ENCODE measurements around the gene PTK7.

Gene PTK7

DNA sequence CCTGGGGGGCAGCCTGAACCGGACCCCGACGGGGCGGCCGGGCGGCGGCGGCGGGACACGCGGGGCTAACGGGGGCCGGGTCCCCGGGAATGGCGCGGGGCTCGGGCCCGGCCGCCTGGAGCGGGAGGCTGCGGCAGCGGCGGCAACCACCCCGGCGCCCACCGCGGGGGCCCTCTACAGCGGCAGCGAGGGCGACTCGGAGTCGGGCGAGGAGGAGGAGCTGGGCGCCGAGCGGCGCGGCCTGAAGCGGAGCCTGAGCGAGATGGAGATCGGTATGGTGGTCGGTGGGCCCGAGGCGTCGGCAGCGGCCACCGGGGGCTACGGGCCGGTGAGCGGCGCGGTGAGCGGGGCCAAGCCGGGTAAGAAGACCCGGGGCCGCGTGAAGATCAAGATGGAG, 95.6 kb downstream of the PTK7 start:
- no peaks in the 10 kb centered on the region for H3K27me3 ChIP-seq (replicated peaks in 2 of 5; ENCODE audit: control insufficient read depth in 4 of 5, insufficient read depth in 5 of 5, low read length in 4 of 5)
- ChIA-PET POLR2A (interaction anchor here (0.5 to 1.2 kb wide), 2 partner anchors 10 to 427 kb away, joined by 3 read pairs; partner anchors contain the start of gene CUL9), CTCF (interaction anchor here (1.0 to 2.1 kb wide), 4 partner anchors 10 to 57 kb away, joined by 3 to 8 read pairs (median 4); partner anchors contain the start of genes CUL9 and DNPH1)
- H3K9me3 ChIP-seq (ENCODE audit: control extremely low read depth in 1 of 5, control insufficient read depth in 4 of 5, insufficient read depth in 2 of 5, low read depth in 1 of 5, low read length in 4 of 5): no peaks in the 10 kb centered on the region
- DNase-seq: peak in 2 of 3 donors; percentile 35 to 46
- WGBS (ENCODE audit: insufficient coverage): 0% methylated on average over 48 of the region's 57 CpGs
- H3K4me3 ChIP-seq (ENCODE audit: control insufficient read depth in 1 of 7, extremely low read depth in 1 of 7, insufficient read depth in 4 of 7, low read depth in 2 of 7, low read length in 6 of 7): peak overlapping the region; percentile 59 to 90 (median 83)
- H3K36me3 ChIP-seq (ENCODE audit: control insufficient read depth in 4 of 4, insufficient read depth in 4 of 4, low read length in 3 of 4): peaks cover 2 to 21% (median 9%) of the 10 kb centered on the region in 4 experiments
- H3K27ac ChIP-seq (ENCODE audit: insufficient read depth in 1 of 2, low read depth in 1 of 2, low read length in 2 of 2, poor library complexity in 1 of 2, severe bottlenecking in 2 of 2): peak overlapping the region; percentile 46 to 87
- H3K4me1 ChIP-seq (ENCODE audit: control extremely low read depth in 1 of 4, control insufficient read depth in 4 of 4, insufficient read depth in 4 of 4, low read length in 3 of 4): peaks cover 17 to 46% (median 40%) of the 10 kb centered on the region in 4 experiments

GRCh38 chr6:43172104-43173007, 96.2 kb downstream of the PTK7 start:
- ChIA-PET CTCF (interaction anchor here (0.6 to 2.1 kb wide), 8 partner anchors 9 to 75 kb away, joined by 3 to 8 read pairs (median 4); partner anchors contain the start of genes CUL9 and DNPH1), POLR2A (interaction anchor here (1.2 kb wide), 1 partner anchor 10 kb away, joined by 3 read pairs; the partner anchor contains the start of gene CUL9)
- H3K36me3 ChIP-seq (ENCODE audit: control insufficient read depth in 4 of 4, insufficient read depth in 4 of 4, low read length in 3 of 4): peaks cover 2 to 24% (median 10%) of the 10 kb centered on the region in 4 experiments
- peaks cover 17 to 46% (median 40%) of the 10 kb centered on the region in 4 experiments for H3K4me1 ChIP-seq (ENCODE audit: control extremely low read depth in 1 of 4, control insufficient read depth in 4 of 4, insufficient read depth in 4 of 4, low read length in 3 of 4)
- peak overlapping the region; percentile 59 to 90 (median 83) for H3K4me3 ChIP-seq (ENCODE audit: control insufficient read depth in 1 of 7, extremely low read depth in 1 of 7, insufficient read depth in 4 of 7, low read depth in 2 of 7, low read length in 6 of 7)
- DNase-seq: peak in 2 of 3 donors; percentile 18 to 29
- H3K27me3 ChIP-seq (replicated peaks in 2 of 5; ENCODE audit: control insufficient read depth in 4 of 5, insufficient read depth in 5 of 5, low read length in 4 of 5): no peaks in the 10 kb centered on the region
- no peaks in the 10 kb centered on the region for H3K9me3 ChIP-seq (ENCODE audit: control extremely low read depth in 1 of 5, control insufficient read depth in 4 of 5, insufficient read depth in 2 of 5, low read depth in 1 of 5, low read length in 4 of 5)
- H3K27ac ChIP-seq (ENCODE audit: insufficient read depth in 1 of 2, low read depth in 1 of 2, low read length in 2 of 2, poor library complexity in 1 of 2, severe bottlenecking in 2 of 2): peak overlapping the region; percentile 46 to 87
- WGBS (ENCODE audit: insufficient coverage): 2% methylated on average over 36 of the region's 46 CpGs

DNA sequence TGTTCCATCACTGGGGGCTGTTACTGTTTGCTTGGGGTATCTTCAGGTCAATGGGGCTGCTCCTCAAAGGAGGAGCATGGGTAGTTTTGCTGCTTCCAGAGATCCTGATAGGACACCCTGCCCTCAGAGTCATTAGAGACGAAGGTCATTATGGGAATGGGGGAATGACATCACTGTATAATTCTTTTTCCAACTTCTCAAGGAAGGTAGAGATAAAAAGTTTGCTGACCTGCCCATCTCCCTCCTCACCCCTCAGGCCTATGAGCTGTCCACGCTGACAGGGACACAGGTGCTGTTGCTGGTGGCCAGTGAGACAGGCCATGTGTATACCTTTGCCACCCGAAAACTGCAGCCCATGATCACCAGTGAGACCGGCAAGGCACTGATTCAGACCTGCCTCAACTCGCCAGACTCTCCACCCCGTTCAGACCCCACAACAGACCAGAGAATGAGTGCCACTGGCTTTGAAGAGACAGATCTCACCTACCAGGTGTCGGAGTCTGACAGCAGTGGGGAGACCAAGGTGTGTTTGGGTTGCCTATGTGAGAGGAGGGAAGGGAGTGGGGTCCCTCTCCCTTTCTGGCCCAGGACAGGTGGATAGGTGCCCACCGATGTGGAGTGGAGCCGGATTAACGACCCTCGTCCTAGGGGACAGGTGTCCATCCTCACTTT, 97.6 kb downstream of the PTK7 start:
- DNase-seq: no peak
- POLR2A ChIA-PET: interaction anchor here (0.6 kb wide), 1 partner anchor 21 kb away, joined by 3 read pairs; no protein-coding TSS in a partner anchor
- WGBS (ENCODE audit: insufficient coverage): 67% methylated on average over 4 of the region's 11 CpGs

GRCh38 chr6:43174263-43175112, 98.4 kb downstream of the PTK7 start:
- POLR2A ChIA-PET: interaction anchor here (0.6 to 1.1 kb wide), 4 partner anchors 20 to 295 kb away, joined by 3 to 6 read pairs (median 3); partner anchors contain the start of genes ABCC10 and RPL7L1
- Histone ChIP-seq H3K27me3 (replicated peaks in 2 of 5; ENCODE audit: control insufficient read depth in 4 of 5, insufficient read depth in 5 of 5, low read length in 4 of 5) (no peaks in the 10 kb centered on the region), H3K27ac (ENCODE audit: insufficient read depth in 1 of 2, low read depth in 1 of 2, low read length in 2 of 2, poor library complexity in 1 of 2, severe bottlenecking in 2 of 2) (peak overlapping the region; percentile 52 to 85), H3K9me3 (ENCODE audit: control extremely low read depth in 1 of 5, control insufficient read depth in 4 of 5, insufficient read depth in 2 of 5, low read depth in 1 of 5, low read length in 4 of 5) (no peaks in the 10 kb centered on the region), H3K4me1 (ENCODE audit: control extremely low read depth in 1 of 4, control insufficient read depth in 4 of 4, insufficient read depth in 4 of 4, low read length in 3 of 4) (peaks cover 17 to 46% (median 40%) of the 10 kb centered on the region in 4 experiments), H3K36me3 (ENCODE audit: control insufficient read depth in 4 of 4, insufficient read depth in 4 of 4, low read length in 3 of 4) (peaks cover 7 to 42% (median 25%) of the 10 kb centered on the region in 4 experiments), H3K4me3 (ENCODE audit: control insufficient read depth in 1 of 7, extremely low read depth in 1 of 7, insufficient read depth in 4 of 7, low read depth in 2 of 7, low read length in 6 of 7) (peak overlapping the region in 5 of 7 experiments; percentile 38 to 90 (median 61))
- WGBS (ENCODE audit: insufficient coverage): 5% methylated on average over 19 of the region's 32 CpGs
- peak; percentile 98 to 99 (median 98) for DNase-seq
- CTCF ChIA-PET: interaction anchor here (0.8 to 1.8 kb wide), 5 partner anchors 8 to 245 kb away, joined by 3 to 6 read pairs (median 4); partner anchors contain the start of genes CNPY3 and CUL9

More for the DNA sequence above, 97.6 kb downstream of the PTK7 start:
- Histone ChIP-seq H3K4me1 (ENCODE audit: control extremely low read depth in 1 of 4, control insufficient read depth in 4 of 4, insufficient read depth in 4 of 4, low read length in 3 of 4) (peaks cover 17 to 46% (median 40%) of the 10 kb centered on the region in 4 experiments), H3K4me3 (ENCODE audit: control insufficient read depth in 1 of 7, extremely low read depth in 1 of 7, insufficient read depth in 4 of 7, low read depth in 2 of 7, low read length in 6 of 7) (peak overlapping the region in 5 of 7 experiments; percentile 19 to 90 (median 82)), H3K9me3 (ENCODE audit: control extremely low read depth in 1 of 5, control insufficient read depth in 4 of 5, insufficient read depth in 2 of 5, low read depth in 1 of 5, low read length in 4 of 5) (no peaks in the 10 kb centered on the region), H3K36me3 (ENCODE audit: control insufficient read depth in 4 of 4, insufficient read depth in 4 of 4, low read length in 3 of 4) (peaks cover 6 to 35% (median 18%) of the 10 kb centered on the region in 4 experiments), H3K27ac (ENCODE audit: insufficient read depth in 1 of 2, low read depth in 1 of 2, low read length in 2 of 2, poor library complexity in 1 of 2, severe bottlenecking in 2 of 2) (peak overlapping the region in 1 of 2 experiments; percentile 85), H3K27me3 (replicated peaks in 2 of 5; ENCODE audit: control insufficient read depth in 4 of 5, insufficient read depth in 5 of 5, low read length in 4 of 5) (no peaks in the 10 kb centered on the region)
- CTCF ChIA-PET: interaction anchor here (0.8 to 1.8 kb wide), 4 partner anchors 9 to 244 kb away, joined by 3 to 6 read pairs (median 4); partner anchors contain the start of genes CNPY3 and CUL9

- H3K4me3 ChIP-seq (ENCODE audit: control insufficient read depth in 1 of 7, extremely low read depth in 1 of 7, insufficient read depth in 4 of 7, low read depth in 2 of 7, low read length in 6 of 7): no peak overlapping the region
- ChIA-PET POLR2A (interaction anchor here (1.1 kb wide), 1 partner anchor 163 kb away, joined by 3 read pairs; no protein-coding TSS in a partner anchor), CTCF (interaction anchor here (0.5 to 1.2 kb wide), 3 partner anchors 11 to 56 kb away, joined by 3 to 4 read pairs (median 3); no protein-coding TSS in a partner anchor)
- H3K27ac ChIP-seq (ENCODE audit: insufficient read depth in 1 of 2, low read depth in 1 of 2, low read length in 2 of 2, poor library complexity in 1 of 2, severe bottlenecking in 2 of 2): peak overlapping the region; percentile 52 to 85
- H3K4me1 ChIP-seq (ENCODE audit: control extremely low read depth in 1 of 4, control insufficient read depth in 4 of 4, insufficient read depth in 4 of 4, low read length in 3 of 4): peaks cover 17 to 38% (median 32%) of the 10 kb centered on the region in 4 experiments
- WGBS (ENCODE audit: insufficient coverage): 98% methylated on average over 8 of the region's 11 CpGs
- H3K36me3 ChIP-seq (ENCODE audit: control insufficient read depth in 4 of 4, insufficient read depth in 4 of 4, low read length in 3 of 4): peaks cover 7 to 48% (median 27%) of the 10 kb centered on the region in 4 experiments
- no peak for DNase-seq
- H3K27me3 ChIP-seq (replicated peaks in 2 of 5; ENCODE audit: control insufficient read depth in 4 of 5, insufficient read depth in 5 of 5, low read length in 4 of 5): no peaks in the 10 kb centered on the region
- no peaks in the 10 kb centered on the region for H3K9me3 ChIP-seq (ENCODE audit: control extremely low read depth in 1 of 5, control insufficient read depth in 4 of 5, insufficient read depth in 2 of 5, low read depth in 1 of 5, low read length in 4 of 5)
Measured at GRCh38 chr6:43175676-43176422, 99.7 kb downstream of the PTK7 start.

Data from common myeloid progenitor, CD34-positive (primary cell).